SK-N-SH treated with all-trans-retinoic acid at 6 μM for 48 hours (cell line): ENCODE data around the gene PDGFC.

Experiments
- ISL1 ChIP-seq: fragments of 250-450 bp; sonication (Bioruptor Pico); IDR thresholded peaks from 2 replicates; pipeline ENCODE4 v2.1.2; 2022; ENCODE audit warnings: mild to moderate bottlenecking, moderate library complexity
- ZFP30 ChIP-seq: fragments of 450-650 bp; formaldehyde crosslinking; IDR thresholded peaks from 2 replicates; pipeline ENCODE4 v1.5.0; 2022; ENCODE audit warnings: mild to moderate bottlenecking, moderate library complexity

- TF ChIP-seq ISL1: no peak
- no peak for TF ChIP-seq ZFP30 (CRISPR knock-in tag)
Observed at GRCh38 chr4:156825074-156825473, 146.5 kb downstream of the PDGFC start.
